ENCODE data around the gene ANLN.
A peak's percentile ranks its signal among the peaks of the same experiment; 100 is the strongest.
"Not testable (repeated sequence)": the region's sequence is repeated elsewhere in the genome, so short reads cannot be mapped to it uniquely, and the experiment has no call there.

The ANLN gene

DNA sequence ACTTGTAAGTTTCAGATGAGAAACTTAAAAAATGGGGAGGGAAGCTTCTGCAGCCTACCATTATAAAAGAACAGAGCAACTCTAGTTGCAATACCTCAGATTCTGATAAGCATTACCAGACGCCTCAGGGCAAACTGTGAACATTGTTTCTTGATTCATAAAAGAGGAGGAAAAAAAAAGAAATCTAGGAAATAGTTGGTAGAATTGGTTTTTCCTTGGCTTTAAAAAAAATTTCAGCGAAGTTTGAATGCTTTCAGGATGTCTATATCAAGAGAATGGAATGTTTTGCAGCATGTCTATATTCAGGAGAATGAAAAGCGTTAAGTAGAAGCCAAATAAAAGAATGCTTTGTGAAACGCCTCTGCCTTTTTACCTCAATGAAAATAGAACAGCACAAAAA lies 17.5 kb upstream of the ANLN start:
- DNase-seq (ENCODE audit: low read depth in 2 of 2) = no peak

DNA sequence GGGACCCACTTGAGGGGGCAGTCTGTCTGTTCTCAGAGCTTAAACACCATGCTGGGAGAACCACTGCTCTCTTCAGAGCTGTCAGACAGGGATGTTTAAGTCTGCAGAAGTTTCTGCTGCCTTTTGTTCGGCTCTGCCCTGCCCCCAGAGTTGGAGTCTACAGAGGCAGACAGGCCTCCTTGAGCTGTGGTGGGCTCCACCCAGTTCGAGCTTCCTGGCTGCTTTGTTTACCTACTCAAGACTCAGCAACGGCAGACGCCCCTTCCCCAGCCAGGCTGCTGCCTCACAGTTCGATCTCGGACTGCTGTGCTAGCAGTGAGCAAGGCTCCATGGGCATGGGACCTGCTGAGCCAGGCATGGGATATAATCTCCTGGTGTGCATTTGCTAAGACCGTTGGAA lies 11.1 kb upstream of the ANLN start:
- not testable (repeated sequence) for DNase-seq (ENCODE audit: low read depth in 2 of 2)

GRCh38 chr7:36379831-36380504 lies 9.7 kb upstream of the ANLN start:
- no peak for DNase-seq (ENCODE audit: low read depth in 2 of 2)

GRCh38 chr7:36381056-36381455 lies 8.6 kb upstream of the ANLN start:
- DNase-seq (ENCODE audit: low read depth in 2 of 2) = no peak

DNA sequence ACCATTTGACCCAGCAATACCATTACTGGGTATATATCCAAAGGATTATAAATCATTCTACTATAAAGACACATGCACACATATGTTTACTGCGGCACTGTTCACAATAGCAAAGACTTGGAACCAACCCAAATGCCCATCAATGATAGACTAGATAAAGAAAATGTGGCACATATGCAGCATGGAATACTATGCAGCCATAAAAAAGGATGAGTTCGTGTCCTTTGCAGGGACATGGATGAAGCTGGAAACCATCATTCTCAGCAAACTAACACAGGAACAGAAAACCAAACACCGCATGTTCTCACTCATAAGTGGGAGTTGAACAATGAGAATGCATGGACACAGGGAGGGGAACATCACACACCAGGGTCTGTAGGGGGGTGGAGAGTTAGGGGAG lies 6.4 kb upstream of the ANLN start:
- DNase-seq (ENCODE audit: low read depth in 2 of 2) = not testable (repeated sequence)

- not testable (repeated sequence) for DNase-seq (ENCODE audit: low read depth in 2 of 2)
Observed at GRCh38 chr7:36385646-36386045, 4.0 kb upstream of the ANLN start.

GRCh38 chr7:36387435-36388231 lies 2.0 kb upstream of the ANLN start:
- no peak for DNase-seq (ENCODE audit: low read depth in 2 of 2)

GRCh38 chr7:36388423-36388822 lies 1.2 kb upstream of the ANLN start:
- no peak for DNase-seq (ENCODE audit: low read depth in 2 of 2)

- DNase-seq (ENCODE audit: low read depth in 2 of 2) = peak in 1 of 2 donors; percentile 36
Observed at GRCh38 chr7:36390199-36391090, 783 bp downstream of the ANLN start.

DNA sequence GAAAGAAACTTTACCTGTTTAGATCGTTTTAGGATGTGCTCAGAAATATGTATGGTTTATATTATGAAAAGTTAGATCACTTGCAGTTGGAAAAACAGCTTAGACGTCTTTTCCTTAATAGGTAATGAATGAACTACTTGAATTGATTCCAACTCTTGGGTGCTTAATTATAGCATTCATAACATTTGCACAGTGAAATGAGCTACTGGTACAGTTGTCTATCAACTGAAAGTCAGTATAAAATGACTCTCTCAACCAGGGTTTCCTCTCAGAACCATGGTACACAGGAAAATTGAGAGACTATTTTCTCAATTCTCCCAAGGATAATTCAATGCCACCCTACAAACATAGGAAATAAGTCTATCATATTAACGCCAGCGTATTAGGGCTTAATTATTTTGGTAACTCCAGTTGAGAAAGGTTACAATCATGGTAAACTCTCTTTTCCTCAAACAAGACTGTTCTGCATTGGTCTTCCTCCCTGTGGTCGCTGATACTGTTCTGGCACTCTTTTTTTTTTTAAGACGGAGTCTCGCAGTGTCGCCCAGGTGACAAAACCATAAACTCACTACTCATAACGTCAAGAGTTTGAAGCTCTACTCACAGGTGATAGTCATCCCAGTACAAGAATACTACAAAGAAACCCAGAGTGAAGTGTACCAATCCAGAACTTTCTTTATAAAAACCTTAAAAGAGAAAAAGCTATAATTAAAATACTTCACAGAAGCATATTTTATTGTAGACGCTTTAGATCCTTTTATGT lies 2.0 kb downstream of the ANLN start:
- no peak for DNase-seq (ENCODE audit: low read depth in 2 of 2)

DNA sequence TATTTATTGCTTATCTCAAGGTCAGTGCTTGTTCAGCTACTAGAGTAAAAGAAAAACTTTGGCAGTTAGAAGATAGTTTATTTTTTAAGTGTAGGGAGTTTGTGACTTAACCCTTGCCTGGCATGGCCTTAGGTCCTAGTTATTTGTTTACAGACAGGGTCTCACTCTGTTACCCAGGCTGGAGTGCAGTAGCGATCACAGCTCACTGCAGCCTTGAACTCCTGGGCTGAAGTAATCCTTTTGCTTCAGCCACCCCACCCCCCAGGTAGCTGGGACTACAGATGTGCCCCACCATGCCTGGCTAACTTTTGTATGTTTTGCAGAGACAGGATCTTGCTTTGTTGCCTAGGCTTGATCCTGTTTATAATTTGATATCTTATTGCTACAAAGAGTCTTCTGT lies 4.2 kb downstream of the ANLN start:
- DNase-seq (ENCODE audit: low read depth in 2 of 2) = no peak

GRCh38 chr7:36395171-36395894 lies 5.7 kb downstream of the ANLN start:
- no peak for DNase-seq (ENCODE audit: low read depth in 2 of 2)

- DNase-seq (ENCODE audit: low read depth in 2 of 2) = no peak
Observed at GRCh38 chr7:36396150-36396549, 6.5 kb downstream of the ANLN start.

GRCh38 chr7:36400036-36400435 lies 10.4 kb downstream of the ANLN start:
- no peak for DNase-seq (ENCODE audit: low read depth in 2 of 2)

- no peak for DNase-seq (ENCODE audit: low read depth in 2 of 2)
Observed at GRCh38 chr7:36400606-36401005, 10.9 kb downstream of the ANLN start.

DNA sequence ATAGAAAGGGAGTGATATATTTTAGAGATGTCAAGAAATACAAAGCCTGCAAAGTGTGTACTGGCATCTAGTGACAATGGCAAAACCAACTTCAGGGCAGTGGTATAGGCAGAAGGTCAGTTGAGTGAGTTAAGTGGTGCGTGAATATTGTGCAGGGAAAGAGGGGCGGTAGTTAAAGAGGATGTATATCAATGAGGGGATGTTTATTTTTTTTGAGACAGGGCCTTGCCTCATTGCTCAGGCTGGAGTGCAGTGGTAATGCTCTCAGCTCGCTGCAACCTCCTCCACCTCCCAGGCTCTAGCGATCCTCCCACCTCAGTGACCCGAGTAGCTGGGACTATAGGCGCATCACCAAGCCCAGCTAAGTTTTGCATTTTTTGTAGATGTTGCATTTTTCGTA lies 13.8 kb downstream of the ANLN start:
- DNase-seq (ENCODE audit: low read depth in 2 of 2) = no peak

- DNase-seq (ENCODE audit: low read depth in 2 of 2) = no peak
Observed at GRCh38 chr7:36404639-36405408, 15.2 kb downstream of the ANLN start.

DNA sequence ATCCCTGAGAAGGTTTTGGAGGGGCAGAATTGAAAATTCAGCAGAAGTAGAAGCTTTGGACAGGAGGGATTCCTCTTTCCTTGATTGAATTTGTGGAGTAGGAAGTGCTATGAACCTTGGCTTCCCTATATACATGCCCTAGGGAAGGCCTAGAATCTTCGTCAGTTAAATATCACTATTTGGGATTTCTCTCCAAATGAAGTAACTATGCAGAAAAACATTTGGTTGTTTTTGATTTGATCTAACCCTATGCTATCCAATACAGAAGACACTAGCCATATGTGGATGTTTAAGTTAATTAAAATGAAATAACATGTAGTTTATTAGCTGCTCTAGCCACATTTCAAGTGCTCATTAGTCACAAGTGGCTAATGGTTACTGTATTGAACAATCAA lies 15.7 kb downstream of the ANLN start:
- no peak for DNase-seq (ENCODE audit: low read depth in 2 of 2)

DNA sequence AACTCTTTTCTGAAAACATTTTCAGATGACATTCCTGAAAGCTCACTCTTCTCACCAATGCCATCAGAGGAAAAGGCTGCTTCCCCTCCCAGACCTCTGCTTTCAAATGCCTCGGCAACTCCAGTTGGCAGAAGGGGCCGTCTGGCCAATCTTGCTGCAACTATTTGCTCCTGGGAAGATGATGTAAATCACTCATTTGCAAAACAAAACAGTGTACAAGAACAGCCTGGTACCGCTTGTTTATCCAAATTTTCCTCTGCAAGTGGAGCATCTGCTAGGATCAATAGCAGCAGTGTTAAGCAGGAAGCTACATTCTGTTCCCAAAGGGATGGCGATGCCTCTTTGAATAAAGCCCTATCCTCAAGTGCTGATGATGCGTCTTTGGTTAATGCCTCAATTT lies 16.5 kb downstream of the ANLN start:
- no peak for DNase-seq (ENCODE audit: low read depth in 2 of 2)
